ENCODE measurements around the gene NHSL2.

The NHSL2 gene

GRCh38 chrX:72110876-72111708 lies 200.4 kb downstream of the NHSL2 start:
- no peak for DNase-seq (ENCODE audit: low read depth)

DNA sequence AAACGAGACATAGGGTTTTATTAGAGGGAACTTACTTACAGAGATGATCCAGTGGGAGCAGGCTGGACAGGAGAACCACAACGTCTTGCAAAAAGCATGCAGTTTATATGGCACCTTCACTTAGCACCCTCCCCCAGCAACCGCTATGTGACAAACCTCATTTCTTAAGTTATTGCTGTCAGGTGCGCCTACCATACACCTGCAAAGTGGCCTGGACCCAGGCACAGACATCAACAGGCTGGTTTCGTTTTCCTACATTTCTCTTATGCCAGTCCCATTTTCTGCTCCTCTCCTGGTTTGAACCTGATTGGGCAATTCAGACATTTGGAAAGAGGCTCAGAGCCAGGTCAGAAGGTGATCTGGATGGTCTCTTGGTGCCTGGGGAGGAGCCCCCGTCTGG lies 202.8 kb downstream of the NHSL2 start:
- no peak for DNase-seq (ENCODE audit: low read depth)

- DNase-seq (ENCODE audit: low read depth): no peak
These were observed 203.7 kb downstream of the NHSL2 start for GRCh38 chrX:72114306-72114705.

- no peak for DNase-seq (ENCODE audit: low read depth)
These were observed 204.2 kb downstream of the NHSL2 start for GRCh38 chrX:72114807-72115206.

GRCh38 chrX:72115380-72115779 lies 204.7 kb downstream of the NHSL2 start:
- no peak for DNase-seq (ENCODE audit: low read depth)

GRCh38 chrX:72117636-72118210 lies 207.1 kb downstream of the NHSL2 start:
- no peak for DNase-seq (ENCODE audit: low read depth)

GRCh38 chrX:72120837-72121236 lies 210.2 kb downstream of the NHSL2 start:
- no peak for DNase-seq (ENCODE audit: low read depth)

DNA sequence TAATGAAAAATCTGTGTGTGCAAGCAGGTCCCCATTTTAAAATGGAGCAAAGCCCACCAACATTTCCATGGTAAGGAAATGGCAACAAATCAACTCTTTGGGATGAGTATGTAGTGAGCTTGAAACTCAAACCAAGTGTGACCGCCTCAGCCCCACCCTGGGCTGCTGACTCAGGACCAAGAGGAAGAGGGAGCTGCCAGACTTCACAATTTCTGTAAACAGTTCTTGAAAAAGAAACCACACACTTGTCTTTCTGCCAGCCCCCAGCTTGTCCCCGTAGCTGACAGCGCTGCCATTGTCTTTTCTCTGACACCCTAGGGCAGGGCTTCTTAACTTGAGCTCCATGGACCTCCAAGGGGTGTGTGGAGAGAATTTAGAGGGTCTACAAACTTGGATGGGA lies 210.7 kb downstream of the NHSL2 start:
- peak; percentile 35 for DNase-seq (ENCODE audit: low read depth)

DNA sequence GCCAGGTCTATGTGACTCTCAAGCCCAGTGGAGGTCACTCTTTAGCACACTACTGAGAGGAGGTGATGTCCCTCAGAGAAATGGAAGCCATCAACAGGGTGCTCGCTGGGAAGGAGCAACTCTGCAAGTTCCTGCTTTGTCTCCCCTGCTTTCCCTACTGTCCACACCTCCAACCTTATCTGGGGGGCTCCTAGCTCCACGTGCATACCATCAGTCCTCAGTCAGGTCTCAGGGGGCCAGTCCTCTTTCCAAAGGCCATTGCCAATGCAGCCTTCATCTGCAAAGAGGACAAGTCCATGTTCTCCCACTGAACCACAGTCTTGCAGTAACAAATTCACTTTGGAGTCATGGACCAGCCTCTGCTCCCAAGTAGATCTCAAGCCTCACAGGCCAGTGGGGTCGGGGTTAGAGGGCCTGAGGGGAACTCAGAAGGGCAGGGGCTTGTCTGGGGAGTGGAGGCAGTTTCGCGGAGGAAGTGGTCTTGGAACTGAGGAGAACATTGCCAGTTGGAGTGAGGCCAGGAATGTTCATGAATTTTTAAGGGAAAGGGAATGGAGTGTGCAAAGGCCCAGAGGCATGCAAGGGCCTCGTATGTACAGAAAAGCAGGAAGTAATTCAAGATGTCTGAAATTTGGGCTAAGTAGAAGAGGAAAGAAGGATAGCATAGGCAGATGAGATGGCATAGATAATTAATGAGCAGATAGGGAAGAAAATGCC lies 212.1 kb downstream of the NHSL2 start:
- no peak for DNase-seq (ENCODE audit: low read depth)

GRCh38 chrX:72123471-72124185 lies 213.0 kb downstream of the NHSL2 start:
- no peak for DNase-seq (ENCODE audit: low read depth)

- no peak for DNase-seq (ENCODE audit: low read depth)
These were observed 214.0 kb downstream of the NHSL2 start for GRCh38 chrX:72124540-72125201.

- DNase-seq (ENCODE audit: low read depth): no peak
These were observed 214.8 kb downstream of the NHSL2 start for GRCh38 chrX:72125331-72126047.

- no peak for DNase-seq (ENCODE audit: low read depth)
These were observed 215.4 kb downstream of the NHSL2 start for GRCh38 chrX:72126048-72126415.

- peak; percentile 53 for DNase-seq (ENCODE audit: low read depth)
These were observed 216.0 kb downstream of the NHSL2 start for GRCh38 chrX:72126539-72127140.

DNA sequence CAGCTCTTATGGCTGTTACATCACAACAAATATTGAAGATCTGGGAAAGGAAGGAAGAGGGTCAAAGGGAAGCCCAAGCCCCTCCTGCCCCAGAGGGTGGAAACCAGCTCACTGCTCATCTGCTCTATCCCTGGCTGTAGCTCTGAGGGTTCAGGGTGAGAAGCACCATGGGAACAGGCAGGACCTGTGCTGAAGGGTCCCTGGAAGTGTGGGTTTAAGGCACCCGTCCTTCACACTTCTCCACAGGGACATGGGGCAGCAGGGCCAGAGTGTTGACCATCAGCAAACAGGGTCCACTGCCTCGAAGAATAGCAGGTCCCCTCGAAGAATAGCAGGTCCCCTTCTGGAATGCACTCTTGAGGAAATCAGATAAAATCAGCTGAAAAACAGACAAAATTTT lies 216.7 kb downstream of the NHSL2 start:
- no peak for DNase-seq (ENCODE audit: low read depth)

DNA sequence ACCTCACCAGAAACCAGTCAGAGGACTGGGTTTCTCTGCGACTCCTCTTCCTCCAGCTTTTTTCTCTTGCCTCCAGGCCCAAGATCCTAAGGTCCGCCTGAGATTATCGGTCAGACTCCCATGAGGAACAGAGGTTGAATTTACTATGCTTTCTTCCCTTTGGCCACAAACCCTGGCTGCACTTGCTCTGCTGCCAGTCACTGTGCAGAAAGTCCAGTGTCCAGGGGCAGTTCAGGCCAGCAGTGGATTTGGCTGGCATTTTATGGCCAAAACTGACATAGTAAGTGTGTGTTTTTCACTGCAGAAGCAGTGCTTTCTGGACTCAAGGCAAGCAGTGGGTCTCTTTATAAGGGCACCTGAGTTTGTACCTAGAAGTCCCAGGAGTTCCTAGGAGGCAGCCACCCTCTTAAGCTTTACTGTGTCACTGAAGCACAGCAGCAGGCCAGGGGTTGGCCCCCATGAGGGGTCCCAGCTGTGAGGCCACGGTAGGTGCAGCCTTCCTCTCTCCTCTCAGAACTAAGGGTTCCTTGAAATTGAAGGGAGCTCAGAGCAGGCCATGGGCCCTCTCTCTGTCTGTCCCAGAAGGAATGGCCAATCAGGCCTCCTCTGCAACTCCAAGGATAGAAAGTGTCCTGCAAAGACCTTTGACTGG lies 217.7 kb downstream of the NHSL2 start:
- no peak for DNase-seq (ENCODE audit: low read depth)

DNA sequence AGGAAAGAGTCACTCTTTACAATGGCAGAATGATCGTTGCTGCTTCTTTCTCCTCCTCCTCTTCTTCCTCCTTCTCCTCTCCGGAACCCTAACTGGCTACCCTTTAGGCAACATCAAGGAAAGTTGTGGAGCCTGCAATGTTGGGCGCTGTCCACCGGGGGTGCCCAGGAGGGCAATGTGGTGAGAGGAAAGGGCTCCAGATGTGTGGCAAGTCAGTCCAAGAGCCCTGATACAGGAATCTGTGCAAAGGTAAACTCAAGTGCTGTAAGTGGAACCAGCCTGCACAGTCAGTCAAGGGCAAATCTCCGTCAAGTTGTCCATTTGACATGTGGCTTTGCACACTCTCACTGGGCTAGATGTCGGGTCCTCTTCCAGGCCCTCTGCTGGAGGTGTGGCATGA lies 218.2 kb downstream of the NHSL2 start:
- DNase-seq (ENCODE audit: low read depth): no peak

- DNase-seq (ENCODE audit: low read depth): no peak
These were observed 219.0 kb downstream of the NHSL2 start for GRCh38 chrX:72129661-72130060.

GRCh38 chrX:72130156-72130761 lies 219.6 kb downstream of the NHSL2 start:
- no peak for DNase-seq (ENCODE audit: low read depth)

- DNase-seq (ENCODE audit: low read depth): no peak
These were observed 220.2 kb downstream of the NHSL2 start for GRCh38 chrX:72130762-72131250.

Data from T-helper 22 cell (primary cell).